Endothelial cell of umbilical vein (primary cell): ENCODE data around the gene NLRP3. TPM values are rescaled to one million over a fixed set of nuclear protein-coding genes. Genes with fewer than 3 reads are reported as not detected.

Source experiments
- BruUV-seq: library from RNA; stranded (reverse); fragments of 400-500 nt; replicated peaks from 2 replicates; lab custom pipeline; 2021; lab: Mats Ljungman, UMichigan
- CTCF ChIA-PET: fragments of 300-600, 350-600 bp; sonication (Branson Sonifier 250); formaldehyde crosslinking; loops from one replicate; lab custom pipeline; 2021; ENCODE audit warnings: antibody characterized with exemption, inconsistent platforms; lab: Charles Lee
- POLR2A ChIA-PET: fragments of 300-600, 350-600 bp; sonication (Branson Sonifier 250); formaldehyde crosslinking; loops from one replicate; lab custom pipeline; 2021; ENCODE audit warnings: antibody characterized with exemption, inconsistent platforms; lab: Charles Lee
- DNase-seq: peaks from one replicate; pipeline ENCODE4 v3.0.0-alpha.2; 2011; ENCODE audit warnings: low read depth, low spot score
- FAIRE-seq: peaks from 2 replicates; lab custom pipeline; 2011; peaks lifted over from hg19 to GRCh38; lab: Jason Lieb, UNC
- H2AFZ ChIP-seq: 2 replicates; pipeline ENCODE4 v1.6.0; 2012; ENCODE audit warnings: low read depth, low read length, control low read depth, inconsistent platforms
- H3K27ac ChIP-seq: 2 replicates; pipeline ENCODE4 v1.5.1; 2011; ENCODE audit warnings: low read depth, mild to moderate bottlenecking, control low read depth, low read length, moderate library complexity; ENCODE audit not compliant: insufficient read depth
- H3K27me3 ChIP-seq, 2 experiments: 2 replicates each; pipeline versions ENCODE4 v1.6.0 to v1.6.1; 2011; ENCODE audit warnings: low read length in 2 of 2, mixed read lengths in 1 of 2; ENCODE audit not compliant: control insufficient read depth in 2 of 2, insufficient read depth in 2 of 2
- H3K36me3 ChIP-seq, 2 experiments: 2 replicates in 1 of 2; 3 replicates in 1 of 2; pipeline ENCODE4 v1.5.1; 2011; ENCODE audit warnings: low read length in 2 of 2, mild to moderate bottlenecking in 1 of 2, moderate library complexity in 1 of 2; ENCODE audit not compliant: control insufficient read depth in 2 of 2, insufficient read depth in 2 of 2; ENCODE audit errors: extremely low read depth in 1 of 2
- H3K4me1 ChIP-seq: 3 replicates; pipeline ENCODE4 v1.5.1; 2011; ENCODE audit warnings: mild to moderate bottlenecking, low read length; ENCODE audit not compliant: control insufficient read depth, insufficient read depth; ENCODE audit errors: extremely low read depth
- H3K4me2 ChIP-seq: 2 replicates; pipeline ENCODE4 v1.6.1; 2011; ENCODE audit warnings: low read length, control low read depth, mixed read lengths; ENCODE audit not compliant: insufficient read depth
- H3K4me3 ChIP-seq, 3 experiments: fragments of 200-600 bp in 1 of 3; sonication (generic), shearing (Covaris generic) in 1 of 3; replicated peaks in 1 of 3; 2 replicates each; pipeline ENCODE4 v1.5.1; 2011 to 2016; ENCODE audit warnings: control low read depth in 3 of 3, low read length in 3 of 3, mild to moderate bottlenecking in 2 of 3, inconsistent platforms in 1 of 3, low read depth in 1 of 3, moderate library complexity in 1 of 3; ENCODE audit not compliant: insufficient read depth in 1 of 3
- H3K79me2 ChIP-seq: 2 replicates; pipeline ENCODE4 v1.6.0; 2012; ENCODE audit warnings: low read length, inconsistent platforms; ENCODE audit not compliant: control insufficient read depth, insufficient read depth
- H3K9ac ChIP-seq: replicated peaks from 2 replicates; pipeline ENCODE3; 2011; ENCODE audit warnings: low read length, control low read depth; ENCODE audit not compliant: insufficient read depth; ENCODE audit errors: extremely low read depth
- H3K9me1 ChIP-seq: replicated peaks from 3 replicates; pipeline ENCODE4 v1.6.0; 2011; ENCODE audit warnings: mild to moderate bottlenecking, low read length; ENCODE audit not compliant: control insufficient read depth, insufficient read depth; ENCODE audit errors: extremely low read depth
- H3K9me3 ChIP-seq: replicated peaks from 2 replicates; pipeline ENCODE4 v1.5.1; 2012; ENCODE audit warnings: low read length, inconsistent platforms; ENCODE audit not compliant: control insufficient read depth, insufficient read depth
- H4K20me1 ChIP-seq: replicated peaks from 2 replicates; pipeline ENCODE3; 2011; ENCODE audit warnings: mild to moderate bottlenecking, low read length; ENCODE audit not compliant: control insufficient read depth, insufficient read depth; ENCODE audit errors: extremely low read depth
- CTCF ChIP-seq, 2 donors: IDR thresholded peaks; 1 replicate in 1 of 2; 2 replicates in 1 of 2; pipeline ENCODE4 v1.5.1; 2011; ENCODE audit warnings: low read length in 2 of 2, mild to moderate bottlenecking in 2 of 2, moderate library complexity in 2 of 2, control low read depth in 1 of 2, inconsistent platforms in 1 of 2, low read depth in 1 of 2; ENCODE audit not compliant: insufficient read depth in 1 of 2; ENCODE audit errors: extremely low read depth in 1 of 2
- EZH2 ChIP-seq: IDR thresholded peaks from 2 replicates; pipeline ENCODE4 v1.6.1; 2012; ENCODE audit warnings: borderline replicate concordance, low read depth, mild to moderate bottlenecking, moderate library complexity, low read length, inconsistent platforms; ENCODE audit not compliant: severe bottlenecking
- FOS ChIP-seq: IDR thresholded peaks from 2 replicates; pipeline ENCODE4 v1.6.1; 2011; ENCODE audit warnings: mild to moderate bottlenecking, low read length, moderate library complexity, borderline replicate concordance; ENCODE audit not compliant: insufficient read depth
- GATA2 ChIP-seq: IDR thresholded peaks from 2 replicates; pipeline ENCODE4 v1.7.0; 2011; ENCODE audit warnings: low read depth, mild to moderate bottlenecking, moderate library complexity, mixed read lengths, low read length; ENCODE audit not compliant: insufficient read length, insufficient read depth
- JUN ChIP-seq: IDR thresholded peaks from 2 replicates; pipeline ENCODE4 v1.6.1; 2011; ENCODE audit warnings: borderline replicate concordance, low read depth; ENCODE audit not compliant: insufficient read length, insufficient read depth
- MAX ChIP-seq: IDR thresholded peaks from 2 replicates; pipeline ENCODE4 v1.6.1; 2011; ENCODE audit not compliant: insufficient read depth, insufficient read length
- MYC ChIP-seq: IDR thresholded peaks from one replicate; pipeline ENCODE4 v1.6.1; 2011; ENCODE audit warnings: mild to moderate bottlenecking, low read depth, low read length
- POLR2A ChIP-seq: IDR thresholded peaks from 2 replicates; pipeline ENCODE4 v1.6.1; 2012; ENCODE audit warnings: low read depth, mild to moderate bottlenecking, control low read depth, low read length
- POLR2AphosphoS5 ChIP-seq: IDR thresholded peaks from 2 replicates; pipeline ENCODE4 v1.6.1; 2012; ENCODE audit warnings: low read depth, mild to moderate bottlenecking, control low read depth, low read length, moderate library complexity; ENCODE audit not compliant: insufficient read depth
- dilution Hi-C: fragments of 300-500 bp; cut with MboI; formaldehyde crosslinking; loops from one replicate; pipeline ENCODE4 v1.15.0; 2019; ENCODE audit warnings: low sequenced_read_pairs; ENCODE audit not compliant: extremely low pct_ligation_motif_present
- intact Hi-C: fragments of 100-400 bp; cut with micrococcal nuclease; formaldehyde crosslinking; loops from one replicate; pipeline ENCODE4 v1.10.0; 2022
- polyA plus RNA-seq, 4 experiments: library from polyadenylated mRNA; depleted of rRNA in 3 of 4; stranded (reverse) in 3 of 4; unstranded in 1 of 4; fragments of >200 nt; gene quantifications; 2 replicates each; pipeline versions ENCODE4 v1.2.1 to v1.2.3, GENCODE V29; 2011 to 2012; ENCODE audit warnings: missing spikeins in 1 of 4
- total RNA-seq: library from RNA; stranded (reverse); gene quantifications from 2 replicates; pipeline ENCODE4 v1.2.3, GENCODE V29; 2021

The NLRP3 gene
- total and polyA plus RNA-seq, 2 donors (not counting 3 experiments of a cell fraction or from before 2014, with no cell fraction given): 0.24 to 0.29 TPM

- no peaks in the 10 kb centered on the region for H3K79me2 ChIP-seq
- no peak for FAIRE-seq
- no peaks in the 10 kb centered on the region for H3K36me3 ChIP-seq
- dilution Hi-C loops (no loop called here), intact Hi-C loops (no loop called here)
- H3K9me3 ChIP-seq: no peaks in the 10 kb centered on the region
- no peak overlapping the region for H3K4me2 ChIP-seq
- H3K9me1 ChIP-seq: no peaks in the 10 kb centered on the region
- H4K20me1 ChIP-seq: no peaks in the 10 kb centered on the region
- no peak overlapping the region for H3K27ac ChIP-seq
- H3K9ac ChIP-seq: no peak overlapping the region
- H3K27me3 ChIP-seq: no peaks in the 10 kb centered on the region
- ChIA-PET POLR2A (no interaction called here), CTCF (no interaction called here)
- TF ChIP-seq CTCF (IDR thresholded peaks at IDR 0.05; ENCODE audit: extremely low read depth in 1 of 2, insufficient read depth in 1 of 2, low read depth in 1 of 2, low read length in 2 of 2) (no peak), POLR2A (no peak), JUN (no peak), POLR2AphosphoS5 (no peak), EZH2 (no peak), FOS (no peak), MYC (no peak), MAX (no peak), GATA2 (no peak)
- no peak overlapping the region for H3K4me3 ChIP-seq
- no TSS peak for BruUV-seq
- no peak for DNase-seq
- H3K4me1 ChIP-seq: no peaks in the 10 kb centered on the region
- no peak overlapping the region for H2AFZ ChIP-seq
These were observed 29.8 kb upstream of the NLRP3 start for GRCh38 chr1:247386217-247386616.
